Gastrocnemius medialis (tissue), 4 donors: ENCODE data around the gene SMAD3.

ENCODE experiments used
- POLR2A ChIP-seq, 2 donors: fragments of 450-650 bp; IDR thresholded peaks; one replicate each; pipeline ENCODE4 v1.6.1; 2017; ENCODE audit warnings: antibody characterized with exemption in 2 of 2, mild to moderate bottlenecking in 2 of 2, moderate library complexity in 2 of 2
- TF ChIP-seq, protein P1 (sequence below), 5 experiments: fragments of 450-650 bp in 3 of 5; fragments of 200-600 bp in 2 of 5; sonication (generic) in 2 of 5; IDR thresholded peaks in 4 of 5; conservative IDR thresholded peaks in 1 of 5; 1 replicate in 4 of 5; 2 replicates in 1 of 5; pipeline ENCODE4 v1.5.1; 2016 to 2019; ENCODE audit warnings: antibody characterized with exemption in 5 of 5, mild to moderate bottlenecking in 3 of 5, moderate library complexity in 3 of 5

GRCh38 chr15:67042551-67043142 is 22.8 kb upstream of the SMAD3 start:
- TF ChIP-seq, protein P1, sequence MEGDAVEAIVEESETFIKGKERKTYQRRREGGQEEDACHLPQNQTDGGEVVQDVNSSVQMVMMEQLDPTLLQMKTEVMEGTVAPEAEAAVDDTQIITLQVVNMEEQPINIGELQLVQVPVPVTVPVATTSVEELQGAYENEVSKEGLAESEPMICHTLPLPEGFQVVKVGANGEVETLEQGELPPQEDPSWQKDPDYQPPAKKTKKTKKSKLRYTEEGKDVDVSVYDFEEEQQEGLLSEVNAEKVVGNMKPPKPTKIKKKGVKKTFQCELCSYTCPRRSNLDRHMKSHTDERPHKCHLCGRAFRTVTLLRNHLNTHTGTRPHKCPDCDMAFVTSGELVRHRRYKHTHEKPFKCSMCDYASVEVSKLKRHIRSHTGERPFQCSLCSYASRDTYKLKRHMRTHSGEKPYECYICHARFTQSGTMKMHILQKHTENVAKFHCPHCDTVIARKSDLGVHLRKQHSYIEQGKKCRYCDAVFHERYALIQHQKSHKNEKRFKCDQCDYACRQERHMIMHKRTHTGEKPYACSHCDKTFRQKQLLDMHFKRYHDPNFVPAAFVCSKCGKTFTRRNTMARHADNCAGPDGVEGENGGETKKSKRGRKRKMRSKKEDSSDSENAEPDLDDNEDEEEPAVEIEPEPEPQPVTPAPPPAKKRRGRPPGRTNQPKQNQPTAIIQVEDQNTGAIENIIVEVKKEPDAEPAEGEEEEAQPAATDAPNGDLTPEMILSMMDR (IDR thresholded peaks at IDR 0.05 in 4 of 5, conservative IDR thresholded peaks at IDR 0.05 in 1 of 5) = no peak
- no peak for TF ChIP-seq POLR2A (IDR thresholded peaks at IDR 0.05)
